ENCODE data around the gene C2CD3. TPM values are rescaled to one million over a fixed set of nuclear protein-coding genes. Genes with fewer than 3 reads are reported as not detected.

The C2CD3 gene
- total and polyA plus RNA-seq, 9 of the 15 experiments (the other 6 are each of a cell fraction or from before 2014, with no cell fraction given) = 4.4 to 20.2 (median 15.4) TPM

GRCh38 chr11:74086242-74086884 lies 84.4 kb downstream of the C2CD3 start (continued):
- TF ChIP-seq ZBTB34 (CRISPR knock-in tag; IDR thresholded peaks at IDR 0.05) (no peak), CBX5 (IDR thresholded peaks at IDR 0.05; ENCODE audit: borderline replicate concordance, low read depth) (no peak), ZNF318 (IDR thresholded peaks at IDR 0.05; ENCODE audit: borderline replicate concordance in 1 of 2, low read depth in 1 of 2) (peak in 1 of 2 experiments; percentile 56; a peak in 1 of 4 replicates), CREM (IDR thresholded peaks at IDR 0.05; ENCODE audit: low read depth) (peak; percentile 56; the same call in 1 of the 2 replicates), NUFIP1 (IDR thresholded peaks at IDR 0.05; ENCODE audit: partially characterized antibody) (no peak), FOXJ2 (tag; IDR thresholded peaks at IDR 0.05) (peak; percentile 84), CREB1 (IDR thresholded peaks at IDR 0.05) (peak; percentile 65), CREB1 (CRISPR knock-in tag; IDR thresholded peaks at IDR 0.05) (no peak; the same call in 1 of the 2 replicates), MNT (conservative IDR thresholded peaks at IDR 0.05) (peak; percentile 22 to 61; a peak in 2 of 4 replicates), ZBTB2 (IDR thresholded peaks at IDR 0.05) (peak; percentile 62; the same call in 1 of the 2 replicates), HDAC3 (IDR thresholded peaks at IDR 0.05; ENCODE audit: borderline replicate concordance, partially characterized antibody) (peak; percentile 91), RBM14 (IDR thresholded peaks at IDR 0.05; ENCODE audit: borderline replicate concordance, insufficient read depth, low read depth, low read length) (no peak), RFX5 (IDR thresholded peaks at IDR 0.05; ENCODE audit: low read depth, low read length) (no peak)
